GM18870 (cell line): ENCODE results near the gene DLGAP4.

Experiments
- ATAC-seq: cut with Tn5 transposase; IDR thresholded peaks from one replicate; pipeline ENCODE4 v1.9.1; 2021; ENCODE audit warnings: moderate library complexity; ENCODE audit not compliant: unreplicated experiment

The DLGAP4 gene

GRCh38 chr20:36320898-36321695 lies 15.0 kb downstream of the DLGAP4 start:
- ATAC-seq: no peak

GRCh38 chr20:36322131-36322530 lies 16.0 kb downstream of the DLGAP4 start:
- no peak for ATAC-seq

- no peak for ATAC-seq
Measured at GRCh38 chr20:36330091-36330490, 24.0 kb downstream of the DLGAP4 start.

- no peak for ATAC-seq
Measured at GRCh38 chr20:36331209-36331608, 25.1 kb downstream of the DLGAP4 start.

- no peak for ATAC-seq
Measured at GRCh38 chr20:36333841-36334240, 27.7 kb downstream of the DLGAP4 start.

GRCh38 chr20:36334281-36335205 lies 28.4 kb downstream of the DLGAP4 start:
- no peak for ATAC-seq

- ATAC-seq: no peak
Measured at GRCh38 chr20:36335206-36335870, 29.2 kb downstream of the DLGAP4 start.

- ATAC-seq: no peak
Measured at GRCh38 chr20:36336204-36336603, 30.1 kb downstream of the DLGAP4 start.

GRCh38 chr20:36336954-36337704 lies 31.0 kb downstream of the DLGAP4 start:
- no peak for ATAC-seq

- ATAC-seq: no peak
Measured at GRCh38 chr20:36337886-36338285, 31.7 kb downstream of the DLGAP4 start.

GRCh38 chr20:36339646-36340592 lies 33.8 kb downstream of the DLGAP4 start:
- ATAC-seq: no peak

GRCh38 chr20:36340593-36340990 lies 34.5 kb downstream of the DLGAP4 start:
- no peak for ATAC-seq

GRCh38 chr20:36341331-36342020 lies 35.3 kb downstream of the DLGAP4 start:
- ATAC-seq: no peak

GRCh38 chr20:36342331-36343120 lies 36.4 kb downstream of the DLGAP4 start:
- ATAC-seq: no peak

- ATAC-seq: no peak
Measured at GRCh38 chr20:36343641-36344040, 37.5 kb downstream of the DLGAP4 start.

- ATAC-seq: no peak
Measured at GRCh38 chr20:36344517-36345132, 38.5 kb downstream of the DLGAP4 start.

GRCh38 chr20:36346256-36346655 lies 40.1 kb downstream of the DLGAP4 start:
- ATAC-seq: no peak
